HepG2 (cell line): ENCODE measurements around the gene NFKB2. TPM values are rescaled to one million over a fixed set of nuclear protein-coding genes. Genes with fewer than 3 reads are reported as not detected.

Experiments used
- ATAC-seq: fragments of 200-7000 bp; cut with Tn5 transposase; 3 replicates; pipeline ENCODE4 v1.9.1; 2020; ENCODE audit warnings: mild to moderate bottlenecking, moderate library complexity
- BruUV-seq: library from RNA; stranded (reverse); fragments of 400-500 nt; replicated peaks from 2 replicates; lab custom pipeline; 2021; lab: Mats Ljungman, UMichigan
- CTCF ChIA-PET: fragments of 300-600 bp; formaldehyde crosslinking; extraction: SDS; loops from one replicate; lab custom pipeline; 2021; ENCODE audit warnings: low total read pairs, inconsistent platforms, low intra/inter-chr PET ratio; lab: Yijun Ruan, JAX
- POLR2A ChIA-PET: fragments of 350-600 bp; sonication (Branson Sonifier 250); formaldehyde crosslinking; loops from one replicate; lab custom pipeline; 2020; ENCODE audit warnings: antibody characterized with exemption, inconsistent platforms; lab: Yijun Ruan, JAX
- DNase-seq: peaks from one replicate; pipeline ENCODE4 v3.0.0-alpha.2; 2015; ENCODE audit warnings: low spot score
- FAIRE-seq: peaks from 3 replicates; lab custom pipeline; 2011; peaks lifted over from hg19 to GRCh38; lab: Jason Lieb, UNC
- H2AFZ ChIP-seq: one replicate; pipeline ENCODE4 v1.6.1; 2011; ENCODE audit warnings: low read length, inconsistent platforms
- H3K27ac ChIP-seq: fragments of 300-600 bp; 3 replicates; pipeline ENCODE4 v1.8.0; 2011; ENCODE audit warnings: mixed run types, mild to moderate bottlenecking, mixed read lengths, low read length, inconsistent platforms; ENCODE audit not compliant: insufficient read depth; ENCODE audit errors: extremely low read length
- H3K27me3 ChIP-seq, 2 experiments: fragments of 200-600 bp in 1 of 2; 2 replicates in 1 of 2; 3 replicates in 1 of 2; pipeline versions ENCODE4 v1.6.0 to v1.8.0; 2011; ENCODE audit warnings: low read length in 2 of 2, mild to moderate bottlenecking in 2 of 2, moderate library complexity in 2 of 2, inconsistent platforms in 1 of 2; ENCODE audit not compliant: insufficient read depth in 2 of 2, control insufficient read depth in 1 of 2
- H3K36me3 ChIP-seq, 2 experiments: fragments of 200-600 bp in 1 of 2; replicated peaks in 1 of 2; 2 replicates in 1 of 2; 3 replicates in 1 of 2; pipeline versions ENCODE4 v1.5.1 to v1.8.0; 2011; ENCODE audit warnings: low read length in 2 of 2, inconsistent platforms in 1 of 2; ENCODE audit not compliant: insufficient read depth in 2 of 2, control insufficient read depth in 1 of 2
- H3K4me1 ChIP-seq: 2 replicates; pipeline ENCODE4 v1.5.1; 2012; ENCODE audit warnings: low read length, inconsistent platforms; ENCODE audit not compliant: insufficient read depth
- H3K4me2 ChIP-seq: 2 replicates; pipeline ENCODE4 v1.6.0; 2011; ENCODE audit warnings: low read depth, low read length, inconsistent platforms
- H3K4me3 ChIP-seq, 3 experiments: fragments of 200-600 bp in 1 of 3; sonication (generic), shearing (Covaris generic) in 1 of 3; replicated peaks in 1 of 3; 2 replicates each; pipeline ENCODE4 v1.5.1; 2011 to 2016; ENCODE audit warnings: low read length in 3 of 3, inconsistent platforms in 2 of 3, low read depth in 2 of 3, mild to moderate bottlenecking in 2 of 3, control low read depth in 1 of 3, mixed read lengths in 1 of 3; ENCODE audit not compliant: insufficient read depth in 1 of 3
- H3K79me2 ChIP-seq: one replicate; pipeline ENCODE4 v1.6.1; 2011; ENCODE audit warnings: low read length, inconsistent platforms; ENCODE audit not compliant: insufficient read depth
- H3K9ac ChIP-seq: 2 replicates; pipeline ENCODE4 v1.6.0; 2011; ENCODE audit warnings: mild to moderate bottlenecking, low read depth, low read length, inconsistent platforms; ENCODE audit not compliant: insufficient read depth
- H3K9me3 ChIP-seq: 2 replicates; pipeline ENCODE4 v1.5.1; 2012; ENCODE audit warnings: mild to moderate bottlenecking, low read length
- H4K20me1 ChIP-seq: 2 replicates; pipeline ENCODE4 v1.6.0; 2011; ENCODE audit warnings: inconsistent platforms, mild to moderate bottlenecking, low read length, moderate library complexity; ENCODE audit not compliant: insufficient read depth
- CSRNP2 ChIP-seq: sonication (generic); formaldehyde crosslinking; conservative IDR thresholded peaks from 2 replicates; pipeline ENCODE4 v1.8.0; 2022; ENCODE audit warnings: low read depth, missing genetic modification reagents
- HOXA5 ChIP-seq: sonication (generic); formaldehyde crosslinking; IDR thresholded peaks from 2 replicates; pipeline ENCODE4 v1.4.0; 2020; ENCODE audit warnings: missing genetic modification reagents
- ISX ChIP-seq: sonication (generic); formaldehyde crosslinking; conservative IDR thresholded peaks from 2 replicates; pipeline ENCODE4 v1.5.0; 2020; ENCODE audit warnings: missing genetic modification reagents
- MXD4 ChIP-seq: IDR thresholded peaks from 2 replicates; pipeline ENCODE4 v1.6.1; 2016; ENCODE audit warnings: mild to moderate bottlenecking, missing biosample characterization, missing genetic modification reagents
- NCOA1 ChIP-seq: sonication (generic); formaldehyde crosslinking; IDR thresholded peaks from 2 replicates; pipeline ENCODE4 v1.9.0; 2021; ENCODE audit warnings: missing genetic modification reagents
- RARA ChIP-seq: IDR thresholded peaks from 2 replicates; pipeline ENCODE4 v1.6.1; 2016; ENCODE audit warnings: missing genetic modification reagents, missing compliant biosample characterization
- RELA ChIP-seq: sonication (generic); formaldehyde crosslinking; IDR thresholded peaks from 2 replicates; pipeline ENCODE4 v1.4.0; 2020; ENCODE audit warnings: missing genetic modification reagents
- ZFP62 ChIP-seq: sonication (generic); formaldehyde crosslinking; IDR thresholded peaks from 2 replicates; pipeline ENCODE4 v1.4.0; 2020; ENCODE audit warnings: missing genetic modification reagents
- ZFP90 ChIP-seq: sonication (generic); formaldehyde crosslinking; IDR thresholded peaks from 2 replicates; pipeline ENCODE4 v1.8.0; 2022; ENCODE audit warnings: missing genetic modification reagents, mild to moderate bottlenecking, inconsistent platforms, borderline replicate concordance
- ZKSCAN1 ChIP-seq: fragments of 150-350 bp; IDR thresholded peaks from 2 replicates; pipeline ENCODE4 v1.6.1; 2014; ENCODE audit warnings: low read length
- ZNF337 ChIP-seq: sonication (generic); formaldehyde crosslinking; IDR thresholded peaks from 2 replicates; pipeline ENCODE4 v1.5.1; 2020; ENCODE audit warnings: missing genetic modification reagents, low read depth, mild to moderate bottlenecking, borderline replicate concordance
- ZNF576 ChIP-seq: sonication (generic); formaldehyde crosslinking; IDR thresholded peaks from 2 replicates; pipeline ENCODE4 v1.4.0; 2020; ENCODE audit warnings: mild to moderate bottlenecking, missing genetic modification reagents
- ZNF788 ChIP-seq: sonication (generic); formaldehyde crosslinking; IDR thresholded peaks from 2 replicates; pipeline ENCODE4 v1.5.0; 2020; ENCODE audit warnings: mild to moderate bottlenecking, missing genetic modification reagents, borderline replicate concordance
- WGBS: methylation state at CpG from one replicate; pipeline ENCODE4 v1.1.6; 2017; ENCODE audit warnings: low lambda C conversion rate; 5-methylcytosine and 5-hydroxymethylcytosine counted together
- in situ Hi-C: cut with HindIII; loops from 2 replicates; pipeline ENCODE4 v1.10.0; 2017; ENCODE audit warnings: low pct_unique_long_range_greater_than_20kb; ENCODE audit not compliant: extremely low pct_ligation_motif_present
- intact Hi-C: fragments of 100-400 bp; cut with micrococcal nuclease; formaldehyde crosslinking; loops from one replicate; pipeline ENCODE4 v1.10.0; 2022; ENCODE audit not compliant: unreplicated experiment
- polyA plus RNA-seq, 8 experiments: library from polyadenylated mRNA; depleted of rRNA in 3 of 8; stranded (reverse) in 7 of 8; unstranded in 1 of 8; fragments of >200 nt; fragmentation: Illumina TruSeq in 4 of 8; extraction: Trizol in 4 of 8; gene quantifications; 2 replicates each; pipeline versions ENCODE4 v1.2.1 to v1.2.3, GENCODE V29; 2011 to 2016; ENCODE audit warnings: low read depth in 4 of 8, missing spikeins in 1 of 8, mixed read lengths in 1 of 8; ENCODE audit not compliant: insufficient read depth in 1 of 8
- total RNA-seq, 5 experiments: library from RNA; depleted of rRNA; stranded (reverse); fragments of >200 nt; fragmentation: Illumina TruSeq; extraction: Trizol; gene quantifications; 2 replicates each; pipeline ENCODE4 v1.2.3, GENCODE V29; 2016; ENCODE audit warnings: low read depth in 1 of 5
- TF ChIP-seq, protein P1 (sequence below): sonication (generic); formaldehyde crosslinking; IDR thresholded peaks from 2 replicates; pipeline ENCODE4 v1.5.0; 2020; ENCODE audit warnings: mild to moderate bottlenecking, missing genetic modification reagents

Gene NFKB2
- total and polyA plus RNA-seq, 2 of the 13 experiments (the other 11 are each of a cell fraction or from before 2014, with no cell fraction given), result 7.7 to 12.5 TPM

- H3K9ac ChIP-seq, result no peak overlapping the region
- H3K4me3 ChIP-seq, result no peak overlapping the region
- WGBS, result 91% methylated on average over 7 of the region's 7 CpGs
- peaks cover 25% of the 10 kb centered on the region for H3K4me1 ChIP-seq
- no peak for ATAC-seq
- no peak overlapping the region for H3K27ac ChIP-seq
- no peaks in the 10 kb centered on the region; a peak in 1 of 5 replicates for H3K27me3 ChIP-seq
- no peaks in the 10 kb centered on the region for H4K20me1 ChIP-seq
- ChIA-PET POLR2A (no interaction called here), CTCF (no interaction called here)
- H3K4me2 ChIP-seq, result no peak overlapping the region
- in situ Hi-C loops, result no loop called here
- peaks cover 1 to 14% of the 10 kb centered on the region in 2 experiments; a peak in 3 of 5 replicates for H3K36me3 ChIP-seq
- no peak for DNase-seq
- H3K79me2 ChIP-seq, result peaks cover 1% of the 10 kb centered on the region
- no TSS peak for BruUV-seq
- no peak for FAIRE-seq
- TF ChIP-seq MXD4 (CRISPR knock-in tag) (no peak), CSRNP2 (no peak), ZNF337 (CRISPR knock-in tag) (no peak), RELA (no peak), ZKSCAN1 (no peak), HOXA5 (CRISPR knock-in tag) (no peak), ISX (CRISPR knock-in tag) (no peak), ZFP62 (no peak), ZFP90 (CRISPR knock-in tag) (no peak), RARA (no peak), ZNF576 (CRISPR knock-in tag) (no peak), ZNF788 (CRISPR knock-in tag) (no peak), NCOA1 (no peak)
- TF ChIP-seq, protein P1, sequence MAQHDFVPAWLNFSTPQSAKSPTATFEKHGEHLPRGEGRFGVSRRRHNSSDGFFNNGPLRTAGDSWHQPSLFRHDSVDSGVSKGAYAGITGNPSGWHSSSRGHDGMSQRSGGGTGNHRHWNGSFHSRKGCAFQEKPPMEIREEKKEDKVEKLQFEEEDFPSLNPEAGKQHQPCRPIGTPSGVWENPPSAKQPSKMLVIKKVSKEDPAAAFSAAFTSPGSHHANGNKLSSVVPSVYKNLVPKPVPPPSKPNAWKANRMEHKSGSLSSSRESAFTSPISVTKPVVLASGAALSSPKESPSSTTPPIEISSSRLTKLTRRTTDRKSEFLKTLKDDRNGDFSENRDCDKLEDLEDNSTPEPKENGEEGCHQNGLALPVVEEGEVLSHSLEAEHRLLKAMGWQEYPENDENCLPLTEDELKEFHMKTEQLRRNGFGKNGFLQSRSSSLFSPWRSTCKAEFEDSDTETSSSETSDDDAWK (CRISPR knock-in tag), result no peak
- no peak overlapping the region for H2AFZ ChIP-seq
- intact Hi-C loops, result no loop called here
- no peaks in the 10 kb centered on the region for H3K9me3 ChIP-seq
These were observed 31.3 kb downstream of the NFKB2 start for GRCh38 chr10:102426803-102427287.
